ENCODE data around the gene CPT1C. TPM values are rescaled to one million over a fixed set of nuclear protein-coding genes. Genes with fewer than 3 reads are reported as not detected.

CPT1C gene
- total and polyA plus RNA-seq, 2 donors (not counting 1 experiment from before 2014, with no cell fraction given), result 0.30 to 1.7 TPM

DNA sequence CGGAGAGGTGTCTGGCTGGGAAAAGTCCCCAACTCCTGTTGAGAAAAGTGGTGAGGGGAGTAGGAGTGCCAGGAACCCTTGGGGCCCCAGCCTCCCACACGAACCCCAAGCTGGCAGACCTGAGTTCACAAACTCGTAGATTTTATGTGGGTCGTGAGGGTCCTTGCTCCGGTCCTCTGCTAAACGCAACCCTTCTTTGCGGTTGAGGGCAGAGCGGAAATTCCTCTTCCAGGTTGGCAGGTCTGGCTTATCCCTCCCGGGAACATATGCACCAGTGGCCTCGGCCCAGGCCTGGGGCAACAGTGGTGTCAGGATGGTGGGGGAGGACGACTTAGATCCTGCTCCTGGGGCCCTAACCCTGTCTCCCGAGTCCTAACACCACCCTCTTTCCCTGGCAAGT, 27.7 kb upstream of the CPT1C start:
- Histone ChIP-seq H2AFZ (ENCODE audit: insufficient read depth, low read depth, low read length, poor library complexity, severe bottlenecking) (no peak overlapping the region), H3K4me2 (replicated peaks; ENCODE audit: low read depth, low read length, poor library complexity, severe bottlenecking) (peak overlapping the region; percentile 98), H3K9ac (ENCODE audit: low read length) (no peak overlapping the region), H3K36me3 (replicated peaks in 1 of 2; ENCODE audit: control extremely low read depth in 1 of 2, control insufficient read depth in 1 of 2, extremely low read depth in 1 of 2, insufficient read depth in 2 of 2, low read length in 1 of 2) (peaks cover 3 to 44% of the 10 kb centered on the region in 2 experiments), H3K4me3 (ENCODE audit: control extremely low read depth in 1 of 5, extremely low read depth in 1 of 5, insufficient read depth in 1 of 5, low read depth in 2 of 5, low read length in 4 of 5) (no peak overlapping the region), H3K27me3 (replicated peaks in 1 of 4; ENCODE audit: control extremely low read depth in 1 of 4, control insufficient read depth in 3 of 4, insufficient read depth in 4 of 4, low read length in 3 of 4) (no peaks in the 10 kb centered on the region), H3K9me3 (ENCODE audit: control extremely low read depth in 1 of 3, control insufficient read depth in 2 of 3, insufficient read depth in 1 of 3, low read length in 2 of 3) (no peaks in the 10 kb centered on the region), H4K20me1 (ENCODE audit: control insufficient read depth, insufficient read depth, low read length, poor library complexity, severe bottlenecking) (peaks cover 67% of the 10 kb centered on the region), H3K79me2 (ENCODE audit: control insufficient read depth, insufficient read depth, low read length) (peaks cover 45% of the 10 kb centered on the region), H3K4me1 (ENCODE audit: control insufficient read depth in 2 of 2, insufficient read depth in 2 of 2, low read length in 2 of 2) (peaks cover 16 to 30% of the 10 kb centered on the region in 2 donors), H3K27ac (ENCODE audit: low read length in 2 of 2) (peak overlapping the region; percentile 59 to 73)
- H3K27ac Mint-ChIP-seq, result peak overlapping the region; percentile 46
- no peaks in the 10 kb centered on the region for H3K9me3 Mint-ChIP-seq (ENCODE audit: insufficient read depth)
- CTCF ChIA-PET, result interaction anchor here (1.0 to 2.3 kb wide), 6 partner anchors 10 to 103 kb away, joined by 3 to 8 read pairs (median 6); partner anchors contain the start of gene SCAF1
- no peaks in the 10 kb centered on the region for H3K27me3 Mint-ChIP-seq
- intact Hi-C loops (cut with micrococcal nuclease), result no loop called here
- no peak for TF ChIP-seq EZH2 (IDR thresholded peaks at IDR 0.05; ENCODE audit: borderline replicate concordance, insufficient read depth, low read depth, low read length, poor library complexity, severe bottlenecking)
- TF ChIP-seq CTCF (IDR thresholded peaks at IDR 0.05), result no peak
- DNase-seq (no peak), ATAC-seq (ENCODE audit: low read depth) (no peak)
- POLR2A ChIA-PET, result interaction anchor here (0.7 to 2.6 kb wide), 3 partner anchors 21 to 156 kb away, joined by 5 to 19 read pairs (median 12); partner anchors contain the start of genes RRAS and SCAF1
- peak overlapping the region; percentile 39 for H3K4me3 Mint-ChIP-seq
- H3K4me1 Mint-ChIP-seq, result peaks cover 37% of the 10 kb centered on the region
- 92% methylated on average over 8 of the region's 12 CpGs for WGBS (ENCODE audit: insufficient coverage)
